ENCODE data around the gene CRISPLD2.

Gene CRISPLD2

GRCh38 chr16:84913315-84913714 lies 93.5 kb downstream of the CRISPLD2 start:
- no peak for DNase-seq (ENCODE audit: low read depth)

GRCh38 chr16:84914273-84914672 lies 94.5 kb downstream of the CRISPLD2 start:
- DNase-seq (ENCODE audit: low read depth): no peak

- no peak for DNase-seq (ENCODE audit: low read depth)
Measured at GRCh38 chr16:84916178-84916577, 96.4 kb downstream of the CRISPLD2 start.

- DNase-seq (ENCODE audit: low read depth): no peak
Measured at GRCh38 chr16:84916850-84917249, 97.1 kb downstream of the CRISPLD2 start.

- DNase-seq (ENCODE audit: low read depth): no peak
Measured at GRCh38 chr16:84917492-84917891, 97.7 kb downstream of the CRISPLD2 start.

GRCh38 chr16:84918006-84918909 lies 98.5 kb downstream of the CRISPLD2 start:
- DNase-seq (ENCODE audit: low read depth): no peak

- peak; percentile 57 for DNase-seq (ENCODE audit: low read depth)
Measured at GRCh38 chr16:84919269-84919668, 99.5 kb downstream of the CRISPLD2 start.

GRCh38 chr16:84919708-84920107 lies 99.9 kb downstream of the CRISPLD2 start:
- no peak for DNase-seq (ENCODE audit: low read depth)

- no peak for DNase-seq (ENCODE audit: low read depth)
Measured at GRCh38 chr16:84920333-84920732, 100.5 kb downstream of the CRISPLD2 start.

GRCh38 chr16:84922351-84923120 lies 102.8 kb downstream of the CRISPLD2 start:
- no peak for DNase-seq (ENCODE audit: low read depth)

GRCh38 chr16:84924331-84925091 lies 104.7 kb downstream of the CRISPLD2 start:
- no peak for DNase-seq (ENCODE audit: low read depth)

- DNase-seq (ENCODE audit: low read depth): peak; percentile 53
Measured at GRCh38 chr16:84925092-84925772, 105.4 kb downstream of the CRISPLD2 start.

GRCh38 chr16:84925773-84926372 lies 106.1 kb downstream of the CRISPLD2 start:
- no peak for DNase-seq (ENCODE audit: low read depth)

GRCh38 chr16:84926462-84926861 lies 106.7 kb downstream of the CRISPLD2 start:
- DNase-seq (ENCODE audit: low read depth): no peak

- DNase-seq (ENCODE audit: low read depth): no peak
Measured at GRCh38 chr16:84927621-84928591, 108.1 kb downstream of the CRISPLD2 start.

GRCh38 chr16:84928679-84929420 lies 109.1 kb downstream of the CRISPLD2 start:
- DNase-seq (ENCODE audit: low read depth): peak; percentile 34

GRCh38 chr16:84929421-84930297 lies 109.9 kb downstream of the CRISPLD2 start:
- DNase-seq (ENCODE audit: low read depth): no peak
